ENCODE measurements around the gene ANKRD44. TPM values are rescaled to one million over a fixed set of nuclear protein-coding genes. Genes with fewer than 3 reads are reported as not detected.

The ANKRD44 gene
- total and polyA plus RNA-seq, 2 of the 8 experiments (the other 6 are each of a cell fraction or from before 2014, with no cell fraction given): 1.2 to 1.3 TPM

- Histone ChIP-seq H3K36me3 (ENCODE audit: control insufficient read depth in 2 of 4, insufficient read depth in 4 of 4, low read length in 3 of 4) (no peaks in the 10 kb centered on the region), H3K56ac (replicated peaks; ENCODE audit: insufficient read length, low read depth, low read length) (no peak overlapping the region), H2BK120ac (replicated peaks; ENCODE audit: low read depth, low read length) (no peak overlapping the region), H3K23ac (ENCODE audit: insufficient read length) (no peak overlapping the region), H3K23me2 (ENCODE audit: low read depth, low read length) (no peaks in the 10 kb centered on the region), H4K5ac (ENCODE audit: insufficient read length, low read depth, low read length) (no peak overlapping the region), H2BK12ac (ENCODE audit: low read depth, low read length) (no peak overlapping the region), H2BK20ac (ENCODE audit: low read length) (no peak overlapping the region), H2AFZ (ENCODE audit: low read length) (no peak overlapping the region), H3K27ac (ENCODE audit: low read depth, low read length) (no peak overlapping the region), H3K4me2 (ENCODE audit: insufficient read depth in 1 of 2, low read depth in 2 of 2, low read length in 2 of 2) (no peak overlapping the region), H3K9ac (replicated peaks in 1 of 4; ENCODE audit: extremely low read depth in 1 of 4, low read depth in 3 of 4, low read length in 3 of 4) (no peak overlapping the region), H3K4ac (replicated peaks; ENCODE audit: insufficient read length, low read depth, low read length) (no peak overlapping the region), H3K79me2 (ENCODE audit: control insufficient read depth in 1 of 2, insufficient read depth in 2 of 2, low read length in 2 of 2) (no peaks in the 10 kb centered on the region), H4K20me1 (replicated peaks in 1 of 2; ENCODE audit: control insufficient read depth in 1 of 2, insufficient read depth in 2 of 2, low read length in 2 of 2) (no peaks in the 10 kb centered on the region), H3K9me3 (ENCODE audit: insufficient read depth in 2 of 2, low read depth in 1 of 2, low read length in 1 of 2) (no peaks in the 10 kb centered on the region), H3K27me3 (replicated peaks in 1 of 4; ENCODE audit: control insufficient read depth in 3 of 4, extremely low read depth in 1 of 4, insufficient read depth in 3 of 4, low read length in 3 of 4) (no peaks in the 10 kb centered on the region), H2BK15ac (ENCODE audit: low read length) (no peak overlapping the region), H3K14ac (ENCODE audit: insufficient read length) (no peak overlapping the region), H2BK5ac (ENCODE audit: low read depth, low read length) (no peak overlapping the region), H2AK5ac (ENCODE audit: low read depth, low read length) (no peak overlapping the region), H3K79me1 (ENCODE audit: low read depth, low read length) (no peaks in the 10 kb centered on the region), H4K8ac (ENCODE audit: extremely low read depth, insufficient read depth, low read length) (no peak overlapping the region), H3K18ac (ENCODE audit: extremely low read depth, low read length) (no peak overlapping the region), H3K4me3 (ENCODE audit: extremely low read depth in 1 of 4, insufficient read depth in 2 of 4, low read depth in 3 of 4, low read length in 4 of 4) (no peak overlapping the region), H3K4me1 (replicated peaks in 1 of 4; ENCODE audit: control insufficient read depth in 3 of 4, insufficient read depth in 4 of 4, low read length in 3 of 4) (no peaks in the 10 kb centered on the region; a peak in 1 of 7 replicates), H4K91ac (replicated peaks; ENCODE audit: insufficient read length, low read length) (no peak overlapping the region)
- 80% methylated on average over 1 of the region's 1 CpG; no CpG with 5 or more reads in 1 of the 2 experiments for WGBS, 2 experiments (ENCODE audit: extremely low coverage in 1 of 2, insufficient coverage in 1 of 2, insufficient read length in 1 of 2, insufficient replicate concordance in 2 of 2, low coverage in 1 of 2, low lambda C conversion rate in 2 of 2, missing lambda C conversion rate in 1 of 2)
- FAIRE-seq: no peak
- TF ChIP-seq RNF2 (IDR thresholded peaks at IDR 0.05; ENCODE audit: borderline replicate concordance, low read depth, low read length, missing control alignments, poor library complexity, severe bottlenecking): no peak
- TF ChIP-seq TAF7 (optimal IDR thresholded peaks at IDR 0.05; ENCODE audit: borderline replicate concordance, low read depth, low read length): no peak
- no peak for DNase-seq (ENCODE audit: low read depth in 1 of 2, low spot score in 2 of 2)
- ChIA-PET POLR2A (ENCODE audit: partially characterized antibody) (no interaction called here), CTCF (ENCODE audit: partially characterized antibody) (interaction anchor here (0.7 to 1.3 kb wide), 3 partner anchors 12 to 188 kb away, joined by 3 to 4 read pairs (median 4); no protein-coding TSS in a partner anchor)
Measured at GRCh38 chr2:196980001-196980400, 330.6 kb downstream of the ANKRD44 start.

All from H1 (cell line).